Thyroid gland (tissue), 4 donors: ENCODE data around the gene KLRC4. TPM values are rescaled to one million over a fixed set of nuclear protein-coding genes. Genes with fewer than 3 reads are reported as not detected.
"Not testable (repeated sequence)": the region's sequence is repeated elsewhere in the genome, so short reads cannot be mapped to it uniquely, and the experiment has no call there.

Experiments used
- DNase-seq, 2 donors: peaks; one replicate each; pipeline ENCODE4 v3.0.0-alpha.2; 2019
- H3K27ac ChIP-seq, 3 donors: fragments of 200-600 bp; sonication (generic); 1 replicate in 2 of 3; 2 replicates in 1 of 3; pipeline ENCODE4 v1.5.1; 2016 to 2019; ENCODE audit warnings: mild to moderate bottlenecking in 1 of 3, moderate library complexity in 1 of 3
- H3K27me3 ChIP-seq: fragments of 200-600 bp; sonication (generic); one replicate; pipeline ENCODE4 v1.5.1; 2019
- H3K36me3 ChIP-seq, 2 donors: fragments of 200-600 bp; sonication (generic); one replicate each; pipeline ENCODE4 v1.5.1; 2016 to 2019
- H3K4me1 ChIP-seq, 2 donors: fragments of 200-600 bp; sonication (generic); one replicate each; pipeline ENCODE4 v1.5.1; 2017 to 2019
- H3K4me3 ChIP-seq, 3 donors: fragments of 200-600 bp; sonication (generic); replicated peaks in 1 of 3; 1 replicate in 2 of 3; 2 replicates in 1 of 3; pipeline ENCODE4 v1.5.1; 2016; ENCODE audit warnings: mild to moderate bottlenecking in 1 of 3
- H3K9me3 ChIP-seq: fragments of 200-600 bp; sonication (generic); one replicate; pipeline ENCODE4 v1.5.1; 2017
- CTCF ChIP-seq, 6 experiments: fragments of 200-600 bp in 3 of 6; fragments of 450-650 bp in 3 of 6; sonication (generic) in 3 of 6; IDR thresholded peaks; one replicate each; pipeline ENCODE4 v1.5.1; 2016 to 2019; ENCODE audit warnings: antibody characterized with exemption in 6 of 6, mild to moderate bottlenecking in 2 of 6, inconsistent platforms in 1 of 6, moderate library complexity in 1 of 6
- POLR2A ChIP-seq, 2 donors: fragments of 450-650 bp; IDR thresholded peaks; one replicate each; pipeline ENCODE4 v1.6.1; 2017; ENCODE audit warnings: antibody characterized with exemption in 2 of 2, mild to moderate bottlenecking in 2 of 2, moderate library complexity in 1 of 2
- WGBS, 2 donors: methylation state at CpG; one replicate each; pipeline ENCODE4 v1.1.5; 2017; 5-methylcytosine and 5-hydroxymethylcytosine counted together
- intact Hi-C: fragments of 100-400 bp; cut with DNase I; formaldehyde crosslinking; loops from one replicate; pipeline ENCODE4 v1.15.1; 2023
- total RNA-seq, 4 donors: library from RNA; depleted of rRNA; stranded (reverse); fragments of >200 nt; gene quantifications; one replicate each; pipeline ENCODE4 v1.2.3, GENCODE V29; 2016

The KLRC4 gene
- total RNA-seq, 4 donors from 2014 or later, result 2.4 TPM; not detected in 3

GRCh38 chr12:10420334-10420733, 10.8 kb upstream of the KLRC4 start, which contains the start of gene KLRC3:
TSS of gene KLRC3 (minus strand) at chr12:10420595. CDS start at chr12:10420550, 45 bp downstream.
- intact Hi-C loops, H3K27me3 ChIP-seq, H3K36me3 ChIP-seq, DNase-seq, H3K27ac ChIP-seq, H3K4me3 ChIP-seq, H3K4me1 ChIP-seq, H3K9me3 ChIP-seq: not testable (repeated sequence)
- WGBS, 2 donors, result 29 to 37% methylated on average over 1 of the region's 1 CpG

DNA sequence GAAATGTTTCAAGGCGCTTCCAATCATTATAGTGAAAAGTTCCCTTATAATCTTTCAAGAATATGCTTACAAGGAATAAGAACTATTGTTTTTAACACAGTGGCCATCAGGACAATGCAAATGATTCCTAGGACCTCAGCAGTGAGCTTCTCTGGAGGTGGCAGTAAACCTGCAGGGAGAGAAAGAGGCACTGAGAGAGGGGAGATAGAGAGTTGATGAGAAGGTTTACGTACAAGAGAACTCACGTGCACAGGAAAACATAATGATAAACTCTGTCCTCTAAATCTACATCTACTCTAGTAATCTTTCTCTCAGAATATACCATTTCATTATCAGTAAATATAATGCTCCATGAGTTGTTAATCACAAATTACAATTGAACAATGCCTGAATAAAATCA, 715 bp downstream of the KLRC4 start:
- intact Hi-C loops, result no loop called here
- Histone ChIP-seq H3K4me1 (no peaks in the 10 kb centered on the region), H3K4me3 (no peak overlapping the region), H3K36me3 (no peaks in the 10 kb centered on the region), H3K9me3 (no peaks in the 10 kb centered on the region), H3K27ac (no peak overlapping the region), H3K27me3 (no peaks in the 10 kb centered on the region)
- no peak for DNase-seq
- no peak for TF ChIP-seq POLR2A (IDR thresholded peaks at IDR 0.05)
- TF ChIP-seq CTCF (IDR thresholded peaks at IDR 0.05), result no peak
- 74 to 75% methylated on average over 3 of the region's 3 CpGs for WGBS, 2 donors

- Histone ChIP-seq H3K9me3 (no peaks in the 10 kb centered on the region), H3K4me1 (no peaks in the 10 kb centered on the region), H3K27ac (no peak overlapping the region), H3K27me3 (no peaks in the 10 kb centered on the region), H3K4me3 (no peak overlapping the region), H3K36me3 (no peaks in the 10 kb centered on the region)
- intact Hi-C loops, result no loop called here
- WGBS, 2 donors, result 75 to 76% methylated on average over 4 of the region's 4 CpGs
- TF ChIP-seq POLR2A (IDR thresholded peaks at IDR 0.05), result no peak
- TF ChIP-seq CTCF (IDR thresholded peaks at IDR 0.05), result no peak
- DNase-seq, result peak in 1 of 2 donors; percentile 5
These were observed 2.8 kb downstream of the KLRC4 start for GRCh38 chr12:10406725-10407124.

GRCh38 chr12:10405294-10405693, 4.3 kb downstream of the KLRC4 start:
- Histone ChIP-seq H3K4me3 (no peak overlapping the region), H3K36me3 (no peaks in the 10 kb centered on the region), H3K4me1 (no peaks in the 10 kb centered on the region), H3K27me3 (no peaks in the 10 kb centered on the region), H3K9me3 (no peaks in the 10 kb centered on the region), H3K27ac (no peak overlapping the region)
- intact Hi-C loops, result no loop called here
- no peak for TF ChIP-seq CTCF (IDR thresholded peaks at IDR 0.05)
- no peak for TF ChIP-seq POLR2A (IDR thresholded peaks at IDR 0.05)
- no peak for DNase-seq
- WGBS, 2 donors, result 92 to 93% methylated on average over 5 of the region's 5 CpGs

- Histone ChIP-seq H3K27ac (no peak overlapping the region), H3K36me3 (no peaks in the 10 kb centered on the region), H3K27me3 (no peaks in the 10 kb centered on the region), H3K4me1 (no peaks in the 10 kb centered on the region), H3K9me3 (no peaks in the 10 kb centered on the region), H3K4me3 (no peak overlapping the region)
- DNase-seq, result no peak
- intact Hi-C loops, result no loop called here
- TF ChIP-seq CTCF (IDR thresholded peaks at IDR 0.05) (no peak), POLR2A (IDR thresholded peaks at IDR 0.05) (no peak)
These were observed 4.8 kb downstream of the KLRC4 start for GRCh38 chr12:10404798-10405197.

- H3K27ac ChIP-seq, result no peak overlapping the region
- intact Hi-C loops, result no loop called here
- no peak for TF ChIP-seq CTCF (IDR thresholded peaks at IDR 0.05)
- no peak for TF ChIP-seq POLR2A (IDR thresholded peaks at IDR 0.05)
- no peaks in the 10 kb centered on the region for H3K36me3 ChIP-seq
- H3K4me1 ChIP-seq, result no peaks in the 10 kb centered on the region
- H3K9me3 ChIP-seq, result no peaks in the 10 kb centered on the region
- H3K4me3 ChIP-seq, result no peak overlapping the region
- no peak for DNase-seq
- no peaks in the 10 kb centered on the region for H3K27me3 ChIP-seq
These were observed 8.7 kb downstream of the KLRC4 start for GRCh38 chr12:10400829-10401228.
